NCI-H510A (cell line): ENCODE results near the gene CUX1.
"Not testable (repeated sequence)": the region's sequence is repeated elsewhere in the genome, so short reads cannot be mapped to it uniquely, and the experiment has no call there.

ENCODE experiments used
- DNase-seq: peaks from one replicate; lab custom pipeline; 2025; lab: John Stamatoyannopoulos, UW

CUX1 gene

GRCh38 chr7:101869026-101869900 is 51.8 kb downstream of the CUX1 start:
- DNase-seq: no peak

- DNase-seq: no peak
These were observed 52.5 kb downstream of the CUX1 start for GRCh38 chr7:101869901-101870290.

- DNase-seq: no peak
These were observed 53.1 kb downstream of the CUX1 start for GRCh38 chr7:101870361-101871062.

- DNase-seq: no peak
These were observed 53.9 kb downstream of the CUX1 start for GRCh38 chr7:101871351-101871750.

- DNase-seq: no peak
These were observed 56.6 kb downstream of the CUX1 start for GRCh38 chr7:101874028-101874427.

- DNase-seq: no peak
These were observed 57.9 kb downstream of the CUX1 start for GRCh38 chr7:101875283-101875846.

GRCh38 chr7:101877882-101878591 is 60.6 kb downstream of the CUX1 start:
- no peak for DNase-seq

- no peak for DNase-seq
These were observed 61.5 kb downstream of the CUX1 start for GRCh38 chr7:101878938-101879337.

- no peak for DNase-seq
These were observed 62.1 kb downstream of the CUX1 start for GRCh38 chr7:101879565-101879964.

GRCh38 chr7:101880282-101881054 is 63.0 kb downstream of the CUX1 start:
- no peak for DNase-seq

- no peak for DNase-seq
These were observed 64.6 kb downstream of the CUX1 start for GRCh38 chr7:101882005-101882421.

- DNase-seq: peak; percentile 58
These were observed 65.5 kb downstream of the CUX1 start for GRCh38 chr7:101882595-101883564.

GRCh38 chr7:101884671-101885596 is 67.5 kb downstream of the CUX1 start:
- no peak for DNase-seq

- DNase-seq: no peak
These were observed 68.2 kb downstream of the CUX1 start for GRCh38 chr7:101885597-101885955.

- not testable (repeated sequence) for DNase-seq
These were observed 69.9 kb downstream of the CUX1 start for GRCh38 chr7:101887352-101887751.

- DNase-seq: not testable (repeated sequence)
These were observed 71.1 kb downstream of the CUX1 start for GRCh38 chr7:101888564-101888963.

- DNase-seq: no peak
These were observed 73.5 kb downstream of the CUX1 start for GRCh38 chr7:101890749-101891523.

GRCh38 chr7:101891936-101892640 is 74.7 kb downstream of the CUX1 start:
- DNase-seq: no peak
